Measurements from ENCODE around the gene SNAP23.

DNA sequence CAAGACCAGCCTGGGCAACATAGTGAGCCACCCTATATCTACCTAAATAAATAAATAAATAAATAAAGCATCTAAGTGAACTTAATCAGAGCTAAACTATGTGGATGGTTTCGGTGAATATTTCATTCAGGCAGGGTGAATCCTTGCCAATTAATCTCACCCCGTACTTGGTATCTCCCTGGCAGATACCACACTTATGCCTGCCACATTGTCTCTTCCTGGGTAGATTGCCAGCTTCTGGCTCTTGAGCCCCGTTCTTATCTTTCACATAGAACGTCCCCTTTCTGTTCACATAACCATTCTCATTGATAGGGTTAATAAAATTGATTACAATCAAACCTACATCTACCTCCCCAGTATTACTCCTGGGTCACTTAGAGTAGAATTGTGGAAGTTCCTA lies 7.0 kb downstream of the SNAP23 start:
- TF ChIP-seq GATA2 (IDR thresholded peaks at IDR 0.05; ENCODE audit: low read depth, low read length) (no peak), GATA3 (IDR thresholded peaks at IDR 0.05; ENCODE audit: low read depth, low read length) (no peak)
